ENCODE results near the gene POLR1B. TPM values are rescaled to one million over a fixed set of nuclear protein-coding genes. Genes with fewer than 3 reads are reported as not detected.

Gene POLR1B
- total and polyA plus RNA-seq, 2 of the 13 experiments (the other 11 are each of a cell fraction or from before 2014, with no cell fraction given), result 18.3 to 46.0 TPM

GRCh38 chr2:112584134-112584890, 42.0 kb downstream of the POLR1B start, which contains the start of gene CHCHD5 (continued):
- TF ChIP-seq, protein P1, sequence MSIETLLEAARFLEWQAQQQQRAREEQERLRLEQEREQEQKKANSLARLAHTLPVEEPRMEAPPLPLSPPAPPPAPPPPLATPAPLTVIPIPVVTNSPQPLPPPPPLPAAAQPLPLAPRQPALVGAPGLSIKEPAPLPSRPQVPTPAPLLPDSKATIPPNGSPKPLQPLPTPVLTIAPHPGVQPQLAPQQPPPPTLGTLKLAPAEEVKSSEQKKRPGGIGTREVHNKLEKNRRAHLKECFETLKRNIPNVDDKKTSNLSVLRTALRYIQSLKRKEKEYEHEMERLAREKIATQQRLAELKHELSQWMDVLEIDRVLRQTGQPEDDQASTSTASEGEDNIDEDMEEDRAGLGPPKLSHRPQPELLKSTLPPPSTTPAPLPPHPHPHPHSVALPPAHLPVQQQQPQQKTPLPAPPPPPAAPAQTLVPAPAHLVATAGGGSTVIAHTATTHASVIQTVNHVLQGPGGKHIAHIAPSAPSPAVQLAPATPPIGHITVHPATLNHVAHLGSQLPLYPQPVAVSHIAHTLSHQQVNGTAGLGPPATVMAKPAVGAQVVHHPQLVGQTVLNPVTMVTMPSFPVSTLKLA (IDR thresholded peaks at IDR 0.05), result peak; percentile 22
- TF ChIP-seq KAT7 (CRISPR knock-in tag; IDR thresholded peaks at IDR 0.05; ENCODE audit: borderline replicate concordance) (peak; percentile 82), BORCS8-MEF2B (CRISPR knock-in tag; IDR thresholded peaks at IDR 0.05) (peak; percentile 92), EEA1 (CRISPR knock-in tag; IDR thresholded peaks at IDR 0.05; ENCODE audit: borderline replicate concordance) (peak; percentile 64), ZNF446 (CRISPR knock-in tag; IDR thresholded peaks at IDR 0.05) (peak; percentile 96), U2AF1 (optimal IDR thresholded peaks at IDR 0.05; ENCODE audit: low read depth, low read length) (peak; percentile 80), ZNF562 (CRISPR knock-in tag; IDR thresholded peaks at IDR 0.05; ENCODE audit: borderline replicate concordance) (no peak), AGO1 (IDR thresholded peaks at IDR 0.05; ENCODE audit: low read depth, low read length, poor library complexity, severe bottlenecking) (peak; percentile 71), ZFY (CRISPR knock-in tag; IDR thresholded peaks at IDR 0.05) (peak; percentile 91), PAXIP1 (CRISPR knock-in tag; conservative IDR thresholded peaks at IDR 0.05) (peak; percentile 56), MYC (CRISPR knock-in tag; IDR thresholded peaks at IDR 0.05; ENCODE audit: borderline replicate concordance) (peak; percentile 86; the same call in 1 of the 2 replicates), ZNF841 (CRISPR knock-in tag; IDR thresholded peaks at IDR 0.05; ENCODE audit: borderline replicate concordance) (no peak), MTF2 (CRISPR knock-in tag; IDR thresholded peaks at IDR 0.05; ENCODE audit: borderline replicate concordance) (peak; percentile 94; the same call in 1 of the 2 replicates), ZNF136 (CRISPR knock-in tag; IDR thresholded peaks at IDR 0.05; ENCODE audit: low read depth) (peak; percentile 10; the same call in 1 of the 2 replicates), ZNF256 (CRISPR knock-in tag; conservative IDR thresholded peaks at IDR 0.05) (no peak; the same call in 1 of the 2 replicates), ZNF788 (CRISPR knock-in tag; IDR thresholded peaks at IDR 0.05; ENCODE audit: borderline replicate concordance) (peak; percentile 82)
- TF ChIP-seq, protein P2, sequence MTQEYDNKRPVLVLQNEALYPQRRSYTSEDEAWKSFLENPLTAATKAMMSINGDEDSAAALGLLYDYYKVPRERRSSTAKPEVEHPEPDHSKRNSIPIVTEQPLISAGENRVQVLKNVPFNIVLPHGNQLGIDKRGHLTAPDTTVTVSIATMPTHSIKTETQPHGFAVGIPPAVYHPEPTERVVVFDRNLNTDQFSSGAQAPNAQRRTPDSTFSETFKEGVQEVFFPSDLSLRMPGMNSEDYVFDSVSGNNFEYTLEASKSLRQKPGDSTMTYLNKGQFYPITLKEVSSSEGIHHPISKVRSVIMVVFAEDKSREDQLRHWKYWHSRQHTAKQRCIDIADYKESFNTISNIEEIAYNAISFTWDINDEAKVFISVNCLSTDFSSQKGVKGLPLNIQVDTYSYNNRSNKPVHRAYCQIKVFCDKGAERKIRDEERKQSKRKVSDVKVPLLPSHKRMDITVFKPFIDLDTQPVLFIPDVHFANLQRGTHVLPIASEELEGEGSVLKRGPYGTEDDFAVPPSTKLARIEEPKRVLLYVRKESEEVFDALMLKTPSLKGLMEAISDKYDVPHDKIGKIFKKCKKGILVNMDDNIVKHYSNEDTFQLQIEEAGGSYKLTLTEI (CRISPR knock-in tag; conservative IDR thresholded peaks at IDR 0.05), result no peak
- TF ChIP-seq, protein P3, sequence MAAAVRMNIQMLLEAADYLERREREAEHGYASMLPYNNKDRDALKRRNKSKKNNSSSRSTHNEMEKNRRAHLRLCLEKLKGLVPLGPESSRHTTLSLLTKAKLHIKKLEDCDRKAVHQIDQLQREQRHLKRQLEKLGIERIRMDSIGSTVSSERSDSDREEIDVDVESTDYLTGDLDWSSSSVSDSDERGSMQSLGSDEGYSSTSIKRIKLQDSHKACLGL (CRISPR knock-in tag; IDR thresholded peaks at IDR 0.05), result peak; percentile 78
- TF ChIP-seq, protein P4, sequence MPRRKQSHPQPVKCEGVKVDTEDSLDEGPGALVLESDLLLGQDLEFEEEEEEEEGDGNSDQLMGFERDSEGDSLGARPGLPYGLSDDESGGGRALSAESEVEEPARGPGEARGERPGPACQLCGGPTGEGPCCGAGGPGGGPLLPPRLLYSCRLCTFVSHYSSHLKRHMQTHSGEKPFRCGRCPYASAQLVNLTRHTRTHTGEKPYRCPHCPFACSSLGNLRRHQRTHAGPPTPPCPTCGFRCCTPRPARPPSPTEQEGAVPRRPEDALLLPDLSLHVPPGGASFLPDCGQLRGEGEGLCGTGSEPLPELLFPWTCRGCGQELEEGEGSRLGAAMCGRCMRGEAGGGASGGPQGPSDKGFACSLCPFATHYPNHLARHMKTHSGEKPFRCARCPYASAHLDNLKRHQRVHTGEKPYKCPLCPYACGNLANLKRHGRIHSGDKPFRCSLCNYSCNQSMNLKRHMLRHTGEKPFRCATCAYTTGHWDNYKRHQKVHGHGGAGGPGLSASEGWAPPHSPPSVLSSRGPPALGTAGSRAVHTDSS (CRISPR knock-in tag; conservative IDR thresholded peaks at IDR 0.05), result 0 out of 2 replicates have a peak, but pooled peaks have one; percentile 85

Data from HepG2 (cell line).